Neural cell (in vitro differentiated cells): ENCODE results near the gene PLBD2. TPM values are rescaled to one million over a fixed set of nuclear protein-coding genes. Genes with fewer than 3 reads are reported as not detected.

Experiments used
- H2AFZ ChIP-seq: fragments of 200-600, 300-800 bp; sonication (generic), shearing (Covaris generic); 2 replicates; pipeline ENCODE4 v1.6.0; 2014; ENCODE audit warnings: low read depth, mild to moderate bottlenecking, antibody characterized with exemption, low read length, moderate library complexity
- H3F3A ChIP-seq: fragments of 200-600 bp; shearing (Covaris generic); 2 replicates; pipeline ENCODE4 v1.6.1; 2016; ENCODE audit warnings: mild to moderate bottlenecking, moderate library complexity, mixed read lengths, antibody characterized with exemption, low read length; ENCODE audit not compliant: insufficient read depth, poor library complexity, severe bottlenecking
- H3K27ac ChIP-seq: fragments of 200-600, 300-800 bp; sonication (generic), shearing (Covaris generic); 2 replicates; pipeline ENCODE4 v1.5.1; 2014; ENCODE audit warnings: mild to moderate bottlenecking, low read length, moderate library complexity
- H3K27me3 ChIP-seq: fragments of 300-800, 200-600 bp; sonication (generic), shearing (Covaris generic); 2 replicates; pipeline ENCODE4 v1.6.0; 2014; ENCODE audit warnings: mild to moderate bottlenecking, low read depth, low read length, moderate library complexity; ENCODE audit not compliant: insufficient read depth
- H3K36me3 ChIP-seq: fragments of 300-800, 200-600 bp; sonication (generic), shearing (Covaris generic); 2 replicates; pipeline ENCODE4 v1.5.1; 2014; ENCODE audit warnings: mild to moderate bottlenecking, antibody characterized with exemption, low read length, moderate library complexity; ENCODE audit not compliant: insufficient read depth
- H3K4me2 ChIP-seq: fragments of 300-800, 200-600 bp; sonication (generic), shearing (Covaris generic); 2 replicates; pipeline ENCODE4 v1.6.0; 2014; ENCODE audit warnings: mild to moderate bottlenecking, low read length
- H3K4me3 ChIP-seq: fragments of 300-800, 200-600 bp; sonication (generic), shearing (Covaris generic); 2 replicates; pipeline ENCODE4 v1.5.1; 2014; ENCODE audit warnings: mild to moderate bottlenecking, low read length, moderate library complexity
- H3K79me2 ChIP-seq: fragments of 200-600 bp; shearing (Covaris generic); replicated peaks from 2 replicates; pipeline ENCODE4 v1.6.0; 2014; ENCODE audit warnings: mild to moderate bottlenecking, low read length, moderate library complexity; ENCODE audit not compliant: insufficient read depth
- H3K9ac ChIP-seq: fragments of 300-800, 200-600 bp; sonication (generic), shearing (Covaris generic); 2 replicates; pipeline ENCODE4 v1.6.1; 2016; ENCODE audit warnings: mild to moderate bottlenecking, low read length, mixed read lengths
- H3K9me2 ChIP-seq: fragments of 200-600 bp; shearing (Covaris generic); 2 replicates; pipeline ENCODE4 v1.6.1; 2016; ENCODE audit warnings: mild to moderate bottlenecking, low read length, mixed read lengths; ENCODE audit not compliant: insufficient read depth
- H3K9me3 ChIP-seq: fragments of 200-600, 300-800 bp; sonication (generic), shearing (Covaris generic); 2 replicates; pipeline ENCODE4 v1.6.1; 2016; ENCODE audit warnings: mild to moderate bottlenecking, mixed run types, low read length, moderate library complexity, mixed read lengths
- H4K20me1 ChIP-seq: fragments of 200-600 bp; shearing (Covaris generic); 2 replicates; pipeline ENCODE4 v1.6.1; 2016; ENCODE audit warnings: mild to moderate bottlenecking, mixed run types; ENCODE audit not compliant: insufficient read depth
- EP300 ChIP-seq: fragments of 450-650 bp; conservative IDR thresholded peaks from 2 replicates; pipeline ENCODE4 v1.6.1; 2014; ENCODE audit warnings: antibody characterized with exemption, mild to moderate bottlenecking, moderate library complexity; ENCODE audit not compliant: poor library complexity, severe bottlenecking
- EZH2 ChIP-seq: fragments of 200-600, 300-800 bp; shearing (Covaris generic), sonication (generic); IDR thresholded peaks from 2 replicates; pipeline ENCODE4 v1.6.1; 2014; ENCODE audit warnings: antibody characterized with exemption, low read length, borderline replicate concordance, mild to moderate bottlenecking; ENCODE audit not compliant: insufficient read depth, poor library complexity, severe bottlenecking
- MXI1 ChIP-seq: fragments of 450-650 bp; conservative IDR thresholded peaks from 2 replicates; pipeline ENCODE4 v1.6.1; 2014; ENCODE audit warnings: antibody characterized with exemption, mild to moderate bottlenecking; ENCODE audit not compliant: poor library complexity, severe bottlenecking
- POLR2AphosphoS5 ChIP-seq: IDR thresholded peaks from 2 replicates; pipeline ENCODE4 v1.6.1; 2012
- RAD21 ChIP-seq: fragments of 450-650 bp; conservative IDR thresholded peaks from 2 replicates; pipeline ENCODE4 v1.6.1; 2014; ENCODE audit warnings: antibody characterized with exemption, mild to moderate bottlenecking, moderate library complexity
- SMC3 ChIP-seq: fragments of 450-650 bp; conservative IDR thresholded peaks from 2 replicates; pipeline ENCODE4 v1.6.1; 2014; ENCODE audit warnings: antibody characterized with exemption, mild to moderate bottlenecking, moderate library complexity; ENCODE audit not compliant: poor library complexity
- TAF1 ChIP-seq: IDR thresholded peaks from 2 replicates; pipeline ENCODE4 v1.6.1; 2012; ENCODE audit warnings: low read depth
- polyA plus RNA-seq: library from polyadenylated mRNA; depleted of rRNA; stranded (reverse); fragments of >200 nt; gene quantifications from 2 replicates; pipeline ENCODE4 v1.2.3, GENCODE V29; 2014
- TF ChIP-seq, protein P1 (sequence below): fragments of 450-650 bp; IDR thresholded peaks from 2 replicates; pipeline ENCODE4 v1.5.1; 2014; ENCODE audit warnings: antibody characterized with exemption, mild to moderate bottlenecking, moderate library complexity; ENCODE audit not compliant: poor library complexity, severe bottlenecking
- TF ChIP-seq, protein P2 (sequence below): IDR thresholded peaks from 2 replicates; pipeline ENCODE4 v1.6.1; 2012; ENCODE audit warnings: borderline replicate concordance

Gene PLBD2
- polyA plus RNA-seq, 1 donor from 2014 or later = 4.8 TPM

DNA sequence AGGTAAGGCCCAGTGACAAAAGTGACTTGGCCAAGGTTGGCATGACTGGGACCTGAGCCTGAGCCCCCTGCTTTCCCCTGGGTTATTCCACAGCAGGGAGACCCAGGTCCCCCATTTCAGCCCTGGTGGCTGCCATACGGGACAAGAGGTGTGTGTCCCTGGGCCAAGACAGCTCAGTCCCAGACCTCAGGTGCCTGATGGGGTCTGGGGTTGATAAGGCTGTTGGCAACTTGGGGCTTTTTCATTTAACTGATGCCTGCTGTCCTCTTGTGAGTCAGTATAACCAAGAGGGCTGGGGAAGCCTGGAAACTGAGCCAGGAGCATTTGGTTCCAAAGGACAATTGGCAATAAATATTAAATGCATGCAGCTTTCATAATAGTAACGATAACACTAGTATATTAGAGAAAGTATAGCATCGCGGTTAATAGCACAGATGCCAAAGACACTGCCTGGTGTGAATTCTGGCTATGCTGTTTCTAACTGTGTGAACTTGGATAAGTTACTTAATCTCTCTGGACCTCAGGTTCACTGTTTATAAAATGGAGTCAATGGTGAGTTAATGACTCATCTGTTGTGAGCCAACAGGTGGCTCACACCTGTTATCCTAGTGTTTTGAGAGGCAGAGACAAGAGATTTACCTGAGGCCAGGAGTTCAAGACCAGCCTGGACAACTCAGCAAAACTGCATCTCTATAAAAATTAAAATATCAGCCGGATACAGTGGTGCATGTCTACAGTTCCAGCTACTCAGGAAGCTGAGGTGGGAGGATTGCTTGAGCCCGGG is 64.7 kb downstream of the PLBD2 start:
- Histone ChIP-seq H3K4me3 (no peak overlapping the region), H4K20me1 (no peaks in the 10 kb centered on the region), H3F3A (no peaks in the 10 kb centered on the region), H3K9me2 (no peaks in the 10 kb centered on the region), H3K27me3 (no peaks in the 10 kb centered on the region), H3K36me3 (no peaks in the 10 kb centered on the region), H3K27ac (no peak overlapping the region), H3K4me2 (no peak overlapping the region), H2AFZ (no peak overlapping the region), H3K9ac (no peak overlapping the region), H3K9me3 (no peaks in the 10 kb centered on the region), H3K79me2 (no peaks in the 10 kb centered on the region)
- TF ChIP-seq SMC3 = no peak
- TF ChIP-seq, protein P1, sequence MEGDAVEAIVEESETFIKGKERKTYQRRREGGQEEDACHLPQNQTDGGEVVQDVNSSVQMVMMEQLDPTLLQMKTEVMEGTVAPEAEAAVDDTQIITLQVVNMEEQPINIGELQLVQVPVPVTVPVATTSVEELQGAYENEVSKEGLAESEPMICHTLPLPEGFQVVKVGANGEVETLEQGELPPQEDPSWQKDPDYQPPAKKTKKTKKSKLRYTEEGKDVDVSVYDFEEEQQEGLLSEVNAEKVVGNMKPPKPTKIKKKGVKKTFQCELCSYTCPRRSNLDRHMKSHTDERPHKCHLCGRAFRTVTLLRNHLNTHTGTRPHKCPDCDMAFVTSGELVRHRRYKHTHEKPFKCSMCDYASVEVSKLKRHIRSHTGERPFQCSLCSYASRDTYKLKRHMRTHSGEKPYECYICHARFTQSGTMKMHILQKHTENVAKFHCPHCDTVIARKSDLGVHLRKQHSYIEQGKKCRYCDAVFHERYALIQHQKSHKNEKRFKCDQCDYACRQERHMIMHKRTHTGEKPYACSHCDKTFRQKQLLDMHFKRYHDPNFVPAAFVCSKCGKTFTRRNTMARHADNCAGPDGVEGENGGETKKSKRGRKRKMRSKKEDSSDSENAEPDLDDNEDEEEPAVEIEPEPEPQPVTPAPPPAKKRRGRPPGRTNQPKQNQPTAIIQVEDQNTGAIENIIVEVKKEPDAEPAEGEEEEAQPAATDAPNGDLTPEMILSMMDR = no peak
- no peak for TF ChIP-seq TAF1
- TF ChIP-seq EP300 = no peak
- no peak for TF ChIP-seq RAD21
- no peak for TF ChIP-seq MXI1
- TF ChIP-seq, protein P2, sequence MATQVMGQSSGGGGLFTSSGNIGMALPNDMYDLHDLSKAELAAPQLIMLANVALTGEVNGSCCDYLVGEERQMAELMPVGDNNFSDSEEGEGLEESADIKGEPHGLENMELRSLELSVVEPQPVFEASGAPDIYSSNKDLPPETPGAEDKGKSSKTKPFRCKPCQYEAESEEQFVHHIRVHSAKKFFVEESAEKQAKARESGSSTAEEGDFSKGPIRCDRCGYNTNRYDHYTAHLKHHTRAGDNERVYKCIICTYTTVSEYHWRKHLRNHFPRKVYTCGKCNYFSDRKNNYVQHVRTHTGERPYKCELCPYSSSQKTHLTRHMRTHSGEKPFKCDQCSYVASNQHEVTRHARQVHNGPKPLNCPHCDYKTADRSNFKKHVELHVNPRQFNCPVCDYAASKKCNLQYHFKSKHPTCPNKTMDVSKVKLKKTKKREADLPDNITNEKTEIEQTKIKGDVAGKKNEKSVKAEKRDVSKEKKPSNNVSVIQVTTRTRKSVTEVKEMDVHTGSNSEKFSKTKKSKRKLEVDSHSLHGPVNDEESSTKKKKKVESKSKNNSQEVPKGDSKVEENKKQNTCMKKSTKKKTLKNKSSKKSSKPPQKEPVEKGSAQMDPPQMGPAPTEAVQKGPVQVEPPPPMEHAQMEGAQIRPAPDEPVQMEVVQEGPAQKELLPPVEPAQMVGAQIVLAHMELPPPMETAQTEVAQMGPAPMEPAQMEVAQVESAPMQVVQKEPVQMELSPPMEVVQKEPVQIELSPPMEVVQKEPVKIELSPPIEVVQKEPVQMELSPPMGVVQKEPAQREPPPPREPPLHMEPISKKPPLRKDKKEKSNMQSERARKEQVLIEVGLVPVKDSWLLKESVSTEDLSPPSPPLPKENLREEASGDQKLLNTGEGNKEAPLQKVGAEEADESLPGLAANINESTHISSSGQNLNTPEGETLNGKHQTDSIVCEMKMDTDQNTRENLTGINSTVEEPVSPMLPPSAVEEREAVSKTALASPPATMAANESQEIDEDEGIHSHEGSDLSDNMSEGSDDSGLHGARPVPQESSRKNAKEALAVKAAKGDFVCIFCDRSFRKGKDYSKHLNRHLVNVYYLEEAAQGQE = no peak
- TF ChIP-seq EZH2 = no peak
- no peak for TF ChIP-seq POLR2AphosphoS5

DNA sequence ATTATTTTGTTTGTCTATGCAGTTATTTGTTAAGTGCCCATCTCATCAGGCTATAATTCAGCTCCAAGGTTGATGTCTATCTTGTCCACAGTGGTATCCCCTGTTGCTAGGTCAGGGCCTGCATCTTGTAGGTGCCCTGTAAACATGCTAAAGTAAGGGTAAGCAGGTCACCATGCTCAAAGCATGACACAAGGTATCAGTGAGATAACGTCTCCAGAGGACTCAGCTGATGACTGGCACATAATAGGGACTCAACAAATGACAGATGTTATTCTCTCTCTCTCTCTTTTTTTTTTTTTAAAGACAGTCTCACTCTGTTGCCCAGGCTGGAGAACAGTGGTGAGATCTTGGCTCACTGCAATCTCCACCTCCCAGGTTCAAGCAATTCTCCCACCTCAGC is 66.1 kb downstream of the PLBD2 start:
- no peaks in the 10 kb centered on the region for H3K27me3 ChIP-seq
- TF ChIP-seq EP300 = no peak
- no peak for TF ChIP-seq SMC3
- TF ChIP-seq, protein P2 = no peak
- no peak for TF ChIP-seq MXI1
- no peak for TF ChIP-seq RAD21
- no peak for TF ChIP-seq TAF1
- no peak for TF ChIP-seq EZH2
- TF ChIP-seq, protein P1 = no peak
- no peak for TF ChIP-seq POLR2AphosphoS5
- no peak overlapping the region for H3K27ac ChIP-seq
- no peak overlapping the region for H2AFZ ChIP-seq
- no peak overlapping the region for H3K9ac ChIP-seq
- no peaks in the 10 kb centered on the region for H3K79me2 ChIP-seq
- no peak overlapping the region for H3K4me2 ChIP-seq
- H3K9me3 ChIP-seq = no peaks in the 10 kb centered on the region
- H3F3A ChIP-seq = no peaks in the 10 kb centered on the region
- no peaks in the 10 kb centered on the region for H3K36me3 ChIP-seq
- no peaks in the 10 kb centered on the region for H3K9me2 ChIP-seq
- no peak overlapping the region for H3K4me3 ChIP-seq
- H4K20me1 ChIP-seq = no peaks in the 10 kb centered on the region
